K562 (cell line): ENCODE measurements around the gene NUDT14. TPM values are rescaled to one million over a fixed set of nuclear protein-coding genes. Genes with fewer than 3 reads are reported as not detected.
A peak's percentile ranks its signal among the peaks of the same experiment; 100 is the strongest.

ENCODE experiments used
- ATAC-seq: fragments of 200-7000 bp; cut with Tn5 transposase; 3 replicates; pipeline ENCODE4 v1.9.1; 2020; ENCODE audit warnings: moderate library complexity
- BruUV-seq: library from RNA; stranded (reverse); fragments of 400-500 nt; replicated peaks from 2 replicates; lab custom pipeline; 2021; lab: Mats Ljungman, UMichigan
- CTCF ChIA-PET: fragments of 300-600 bp; formaldehyde crosslinking; extraction: SDS; loops from one replicate; lab custom pipeline; 2021; ENCODE audit warnings: low intra/inter-chr PET ratio; lab: Yijun Ruan, JAX
- POLR2A ChIA-PET: fragments of 300-600, 350-650 bp; sonication (Branson Sonifier 250); formaldehyde crosslinking; extraction: SDS; loops from one replicate; lab custom pipeline; 2021; ENCODE audit warnings: antibody characterized with exemption, inconsistent platforms; lab: Yijun Ruan, JAX
- DNase-seq, 4 experiments: peaks; one replicate each; pipeline versions ENCODE4 v3.0.0 to v3.0.0-alpha.2; 2011 to 2018; ENCODE audit warnings: low spot score in 3 of 4, mixed read lengths in 3 of 4; ENCODE audit errors: extremely low read depth in 1 of 4
- FAIRE-seq: peaks from 2 replicates; lab custom pipeline; 2011; peaks lifted over from hg19 to GRCh38; lab: Jason Lieb, UNC
- H2AFZ ChIP-seq: 2 replicates; pipeline ENCODE4 v1.6.0; 2011; ENCODE audit warnings: low read depth, low read length, control low read depth, inconsistent platforms
- H3K27ac ChIP-seq: fragments of 200-600 bp; 3 replicates; pipeline ENCODE4 v1.8.0; 2011; ENCODE audit warnings: low read depth, mild to moderate bottlenecking, control low read depth, inconsistent platforms, low read length, moderate library complexity, mixed read lengths; ENCODE audit errors: extremely low read depth
- H3K27me3 ChIP-seq, 2 experiments: fragments of 300-600 bp in 1 of 2; 2 replicates in 1 of 2; 3 replicates in 1 of 2; pipeline versions ENCODE4 v1.6.0 to v1.8.0; 2011; ENCODE audit warnings: inconsistent platforms in 2 of 2, low read length in 2 of 2, mild to moderate bottlenecking in 1 of 2, mixed read lengths in 1 of 2, moderate library complexity in 1 of 2; ENCODE audit not compliant: control insufficient read depth in 2 of 2, insufficient read depth in 2 of 2
- H3K36me3 ChIP-seq: fragments of 300-600 bp; 3 replicates; pipeline ENCODE4 v1.8.0; 2011; ENCODE audit warnings: mild to moderate bottlenecking, low read length, inconsistent platforms; ENCODE audit not compliant: control insufficient read depth, insufficient read depth
- H3K4me1 ChIP-seq, 2 experiments: fragments of 200-600 bp in 1 of 2; replicated peaks in 1 of 2; 2 replicates in 1 of 2; 3 replicates in 1 of 2; pipeline versions ENCODE4 v1.5.1 to v1.8.0; 2011; ENCODE audit warnings: inconsistent platforms in 2 of 2, low read length in 2 of 2, mild to moderate bottlenecking in 1 of 2, mixed read lengths in 1 of 2, moderate library complexity in 1 of 2; ENCODE audit not compliant: control insufficient read depth in 2 of 2, insufficient read depth in 2 of 2
- H3K4me2 ChIP-seq: 2 replicates; pipeline ENCODE4 v1.6.1; 2011; ENCODE audit warnings: low read length, control low read depth, inconsistent platforms, mixed read lengths; ENCODE audit not compliant: insufficient read depth
- H3K4me3 ChIP-seq: fragments of 200-600 bp; sonication (generic), shearing (Covaris generic); 2 replicates; pipeline ENCODE4 v1.5.1; 2016; ENCODE audit warnings: control low read depth, inconsistent platforms
- H3K79me2 ChIP-seq: fragments of 200-600 bp; 3 replicates; pipeline ENCODE4 v1.8.0; 2011; ENCODE audit warnings: low read length, inconsistent platforms; ENCODE audit not compliant: control insufficient read depth, insufficient read depth
- H3K9ac ChIP-seq, 2 experiments: 2 replicates each; pipeline versions ENCODE4 v1.6.0 to v1.6.1; 2011; ENCODE audit warnings: low read depth in 2 of 2, low read length in 2 of 2, control low read depth in 1 of 2, inconsistent platforms in 1 of 2, mild to moderate bottlenecking in 1 of 2, mixed read lengths in 1 of 2; ENCODE audit not compliant: insufficient read depth in 1 of 2
- H3K9me1 ChIP-seq: one replicate; pipeline ENCODE4 v1.6.0; 2011; ENCODE audit warnings: inconsistent platforms, mild to moderate bottlenecking, low read length, moderate library complexity; ENCODE audit not compliant: control insufficient read depth, insufficient read depth
- H3K9me3 ChIP-seq: replicated peaks from 2 replicates; pipeline ENCODE4 v1.5.1; 2011; ENCODE audit warnings: low read depth, low read length, inconsistent platforms; ENCODE audit not compliant: control insufficient read depth, insufficient read depth
- H4K20me1 ChIP-seq: replicated peaks from 2 replicates; pipeline ENCODE4 v1.6.1; 2011; ENCODE audit warnings: low read length, inconsistent platforms, mixed read lengths; ENCODE audit not compliant: control insufficient read depth, insufficient read depth
- EGR1 ChIP-seq: fragments of 450-650 bp; conservative IDR thresholded peaks from 2 replicates; pipeline ENCODE4 v1.6.1; 2017; ENCODE audit warnings: mild to moderate bottlenecking
- ELK1 ChIP-seq: sonication (generic); formaldehyde crosslinking; IDR thresholded peaks from 2 replicates; pipeline ENCODE4 v1.8.1; 2022; ENCODE audit warnings: missing genetic modification reagents
- RBM14 ChIP-seq: fragments of 200-400 bp; formaldehyde crosslinking; IDR thresholded peaks from 2 replicates; pipeline ENCODE4 v1.6.1; 2018; ENCODE audit warnings: low read depth, mild to moderate bottlenecking, low read length, moderate library complexity, borderline replicate concordance; ENCODE audit not compliant: insufficient read depth
- ZEB2 ChIP-seq: fragments of 450-650 bp; IDR thresholded peaks from 2 replicates; pipeline ENCODE4 v1.6.1; 2016
- ZFP36 ChIP-seq: fragments of 150-350 bp; IDR thresholded peaks from 2 replicates; pipeline ENCODE4 v1.6.1; 2018; ENCODE audit warnings: low read length, low read depth; ENCODE audit not compliant: partially characterized antibody
- ZNF212 ChIP-seq: fragments of 450-650 bp; formaldehyde crosslinking; IDR thresholded peaks from 2 replicates; pipeline ENCODE4 v1.4.0; 2020; ENCODE audit warnings: mild to moderate bottlenecking
- ZNF217 ChIP-seq: sonication (generic); formaldehyde crosslinking; IDR thresholded peaks from 2 replicates; pipeline ENCODE4 v1.8.0; 2022; ENCODE audit warnings: mild to moderate bottlenecking, missing genetic modification reagents
- ZNF282 ChIP-seq: sonication (generic); formaldehyde crosslinking; IDR thresholded peaks from 2 replicates; pipeline ENCODE4 v1.8.1; 2023; ENCODE audit warnings: missing genetic modification reagents
- ZNF780A ChIP-seq: fragments of 250-450 bp; sonication (Bioruptor Pico); IDR thresholded peaks from 2 replicates; pipeline ENCODE4 v1.5.0; 2021; ENCODE audit warnings: mild to moderate bottlenecking
- whole genome bisulfite sequencing: fragments of 100-300 bp; shearing (Covaris generic); methylation state at CpG from one replicate; pipeline ENCODE4 v1.1.6; 2016; ENCODE audit warnings: low coverage, mixed read lengths; ENCODE audit not compliant: insufficient coverage; ENCODE audit errors: missing lambda C conversion rate; 5-methylcytosine and 5-hydroxymethylcytosine counted together
- in situ Hi-C: fragments of 300-500 bp; cut with MboI; formaldehyde crosslinking; loops from 4 replicates; pipeline ENCODE4 v1.15.0; 2018; ENCODE audit warnings: inconsistent platforms, mixed read lengths
- intact Hi-C: fragments of 100-400 bp; cut with micrococcal nuclease; formaldehyde crosslinking; loops from 2 replicates; pipeline ENCODE4 v1.14.2; 2022
- polyA plus RNA-seq, 8 experiments: library from polyadenylated mRNA; depleted of rRNA in 4 of 8; stranded (reverse) in 5 of 8; unstranded in 3 of 8; fragments of >200 nt; fragmentation: Nextera tagmentation in 2 of 8; fragmentation: Illumina TruSeq in 1 of 8; extraction: Ambion mirVana in 2 of 8; extraction: Trizol in 1 of 8; gene quantifications; 2 replicates each; pipeline versions ENCODE4 v1.2.1 to v1.2.3, GENCODE V29; 2011 to 2014; ENCODE audit warnings: inconsistent platforms in 1 of 8, missing spikeins in 1 of 8
- total RNA-seq, 7 experiments: library from RNA; depleted of rRNA in 6 of 7; stranded (reverse); fragments of >200 nt in 6 of 7; fragmentation: Illumina TruSeq in 2 of 7; extraction: Trizol in 2 of 7; gene quantifications; 2 replicates each; pipeline versions ENCODE4 v1.2.1 to v1.2.3, GENCODE V29; 2011 to 2021; ENCODE audit warnings: low replicate concordance in 1 of 7

The NUDT14 gene
- total and polyA plus RNA-seq, 9 of the 15 experiments (the other 6 are each of a cell fraction or from before 2014, with no cell fraction given), result 0.14 to 16.3 (median 8.2) TPM

DNA sequence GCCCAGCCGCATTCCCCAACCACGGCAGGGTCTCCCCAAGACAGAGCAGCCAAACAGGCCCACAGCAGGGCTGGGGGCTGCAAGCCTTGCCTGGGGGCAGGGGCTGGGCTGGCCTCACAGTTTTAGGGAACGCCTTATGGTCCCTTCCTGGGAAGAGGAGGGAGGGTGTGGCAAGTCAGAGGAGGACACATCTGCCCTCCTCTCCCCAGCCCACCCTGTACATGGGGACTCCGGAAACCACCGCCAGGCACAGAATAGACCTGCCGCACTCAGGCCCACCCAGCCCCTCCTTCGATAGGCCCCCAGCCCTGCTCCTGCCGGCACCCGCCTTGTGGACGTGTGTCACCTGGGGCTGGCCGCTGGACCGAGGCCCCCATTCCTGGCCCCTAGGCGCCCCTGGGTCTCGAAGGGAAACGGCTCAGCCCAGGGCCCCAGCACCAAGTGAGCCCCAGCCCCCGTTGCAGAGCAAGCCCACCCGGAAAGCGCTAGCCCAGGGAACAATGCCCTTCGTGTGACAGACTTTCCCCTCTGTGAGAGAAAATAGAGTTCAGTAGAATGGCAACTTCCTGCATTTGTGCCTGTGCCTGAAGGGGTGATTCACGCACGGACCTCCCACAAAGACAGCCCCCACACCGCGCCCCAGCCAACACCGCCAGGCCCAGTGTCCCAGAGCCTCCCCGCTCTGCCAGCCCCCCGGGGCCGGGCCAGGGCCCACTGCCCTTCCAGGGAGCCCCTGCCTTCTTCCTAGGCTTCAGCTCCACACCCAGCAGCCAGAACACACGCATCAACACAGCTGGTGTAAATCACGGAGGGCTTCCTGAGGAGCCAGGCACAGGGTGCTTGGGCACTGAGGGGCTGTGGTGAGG lies 12.0 kb upstream of the NUDT14 start:
- ChIA-PET POLR2A (interaction anchor here (0.6 kb wide), 1 partner anchor 67 kb away, joined by 3 read pairs; no protein-coding TSS in a partner anchor), CTCF (no interaction called here)
- WGBS, result 14% methylated on average over 10 of the region's 29 CpGs

More for the DNA sequence above, 12.0 kb upstream of the NUDT14 start:
- in situ Hi-C loops (no loop called here), intact Hi-C loops (no loop called here)
- Histone ChIP-seq H3K9ac (no peak overlapping the region), H4K20me1 (no peaks in the 10 kb centered on the region), H3K9me3 (no peaks in the 10 kb centered on the region; the same call in none of the 2 replicates), H2AFZ (no peak overlapping the region), H3K4me3 (no peak overlapping the region)
- ATAC-seq (no peak), FAIRE-seq (no peak)
- TF ChIP-seq ZNF780A (CRISPR knock-in tag) (no peak), ZNF217 (CRISPR knock-in tag) (no peak), ZEB2 (no peak), EGR1 (0 out of 2 replicates have a peak, but pooled peaks have one; percentile 5), ELK1 (CRISPR knock-in tag) (no peak), ZNF212 (CRISPR knock-in tag) (no peak), RBM14 (no peak), ZNF282 (CRISPR knock-in tag) (no peak), ZFP36 (peak; percentile 77)
- TF ChIP-seq, all 486 proteins: peak for 2
- Histone ChIP-seq H3K79me2 (no peaks in the 10 kb centered on the region), H3K36me3 (no peaks in the 10 kb centered on the region), H3K4me2 (no peak overlapping the region), H3K27me3 (peaks cover 0 to 7% of the 10 kb centered on the region in 2 experiments; a peak in 1 of 5 replicates), H3K27ac (no peak overlapping the region), H3K4me1 (peaks cover 3 to 51% of the 10 kb centered on the region in 2 experiments; a peak in 3 of 5 replicates), H3K9me1 (no peaks in the 10 kb centered on the region)
- no TSS peak for BruUV-seq
- no peak for DNase-seq
